Right atrium auricular region (tissue), 2 donors: Measurements from ENCODE around the gene F11R. TPM values are rescaled to one million over a fixed set of nuclear protein-coding genes. Genes with fewer than 3 reads are reported as not detected.
"Not testable (repeated sequence)": the region's sequence is repeated elsewhere in the genome, so short reads cannot be mapped to it uniquely, and the experiment has no call there.

Source experiments
- DNase-seq: peaks from one replicate; pipeline ENCODE4 v3.0.0-alpha.2; 2019; ENCODE audit warnings: low spot score
- H3K27ac ChIP-seq, 2 donors: fragments of 200-600 bp; sonication (generic); 1 replicate in 1 of 2; 2 replicates in 1 of 2; pipeline ENCODE4 v1.5.1; 2016 to 2019
- H3K27me3 ChIP-seq, 2 donors: fragments of 200-600 bp; sonication (generic); one replicate each; pipeline versions ENCODE4 v1.5.1 to v1.6.0; 2017 to 2019
- H3K36me3 ChIP-seq: fragments of 200-600 bp; sonication (generic); one replicate; pipeline ENCODE4 v1.5.1; 2016
- H3K4me1 ChIP-seq, 2 donors: fragments of 200-600 bp; sonication (generic); one replicate each; pipeline versions ENCODE4 v1.5.1 to v1.6.0; 2017 to 2019
- H3K4me3 ChIP-seq, 2 donors: fragments of 200-600 bp; sonication (generic); 1 replicate in 1 of 2; 2 replicates in 1 of 2; pipeline ENCODE4 v1.5.1; 2017 to 2019; ENCODE audit warnings: mild to moderate bottlenecking in 1 of 2, moderate library complexity in 1 of 2
- H3K9me3 ChIP-seq, 2 donors: fragments of 200-600 bp; sonication (generic); one replicate each; pipeline ENCODE4 v1.5.1; 2019
- CTCF ChIP-seq, 2 donors: fragments of 200-600 bp; sonication (generic); IDR thresholded peaks; one replicate each; pipeline ENCODE4 v1.5.1; 2019; ENCODE audit warnings: antibody characterized with exemption in 2 of 2
- total RNA-seq, 2 donors: library from RNA; depleted of rRNA; stranded (reverse); fragments of >200 nt; gene quantifications; one replicate each; pipeline ENCODE4 v1.1.0, GENCODE V29; 2016

The F11R gene
- total RNA-seq = 10 to 100 TPM; 11.2 to 26.2 TPM

DNA sequence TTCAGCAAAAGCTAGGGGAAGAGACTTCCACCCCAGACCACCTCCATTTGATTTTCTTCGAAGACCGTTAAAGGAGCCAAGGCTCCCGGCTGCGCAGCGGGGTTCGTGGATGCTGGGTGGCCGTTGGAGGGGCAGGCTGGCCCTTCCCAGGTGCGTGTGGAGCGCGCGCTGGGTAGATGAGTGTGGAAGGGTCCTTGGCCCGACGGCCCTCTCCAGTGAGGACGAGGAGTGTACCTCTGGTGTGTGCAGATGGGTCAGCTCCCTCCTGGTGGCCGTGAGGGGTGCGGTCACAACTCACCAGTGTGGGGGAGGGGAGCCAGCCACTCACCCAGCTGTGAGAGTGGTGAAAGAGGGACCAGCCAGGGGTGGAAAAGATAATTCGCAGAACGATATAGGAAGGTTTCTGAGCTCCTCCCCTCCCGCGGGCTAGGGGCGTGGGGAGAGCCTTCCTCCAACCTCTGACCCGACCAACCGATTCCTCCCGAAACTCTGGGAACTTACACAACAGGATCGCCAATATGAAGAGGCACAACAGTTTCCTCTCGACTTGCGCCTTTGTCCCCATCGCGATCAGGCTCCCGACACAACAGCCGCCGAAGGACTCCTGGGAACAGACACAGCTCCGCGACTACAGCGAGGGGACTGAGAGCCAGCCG is at the start of gene F11R:
Gene F11R, minus strand, starts transcription at position 644 of the 656 bp plus-strand sequence. Its CDS starts 79 bp downstream, at position 565.
- DNase-seq = no peak
- Histone ChIP-seq H3K27me3 (no peaks in the 10 kb centered on the region), H3K4me3 (peak within 1 kb of the TSS; percentile 52 to 68), H3K36me3 (no peaks in the 10 kb centered on the region), H3K4me1 (peaks cover 0 to 22% of the 10 kb centered on the region in 2 donors), H3K9me3 (no peaks in the 10 kb centered on the region), H3K27ac (peak within 1 kb of the TSS; percentile 58 to 82)
- TF ChIP-seq CTCF (IDR thresholded peaks at IDR 0.05) = peak in 1 of 2 donors; percentile 32

- peak; percentile 71 for DNase-seq
- no peaks in the 10 kb centered on the region for H3K9me3 ChIP-seq
- H3K27ac ChIP-seq = peak within 1 kb of the TSS; percentile 30 to 35
- no peaks in the 10 kb centered on the region for H3K36me3 ChIP-seq
- no peaks in the 10 kb centered on the region for H3K4me1 ChIP-seq
- H3K27me3 ChIP-seq = no peaks in the 10 kb centered on the region
- TF ChIP-seq CTCF (IDR thresholded peaks at IDR 0.05) = no peak
- peak within 1 kb of the TSS; percentile 10 to 37 for H3K4me3 ChIP-seq
Measured at GRCh38 chr1:161069731-161070270, 48.8 kb upstream of the F11R start, which contains the start of gene ARHGAP30. TSS of gene ARHGAP30 (minus strand) at chr1:161069891. CDS start at chr1:161069624, 267 bp downstream.

DNA sequence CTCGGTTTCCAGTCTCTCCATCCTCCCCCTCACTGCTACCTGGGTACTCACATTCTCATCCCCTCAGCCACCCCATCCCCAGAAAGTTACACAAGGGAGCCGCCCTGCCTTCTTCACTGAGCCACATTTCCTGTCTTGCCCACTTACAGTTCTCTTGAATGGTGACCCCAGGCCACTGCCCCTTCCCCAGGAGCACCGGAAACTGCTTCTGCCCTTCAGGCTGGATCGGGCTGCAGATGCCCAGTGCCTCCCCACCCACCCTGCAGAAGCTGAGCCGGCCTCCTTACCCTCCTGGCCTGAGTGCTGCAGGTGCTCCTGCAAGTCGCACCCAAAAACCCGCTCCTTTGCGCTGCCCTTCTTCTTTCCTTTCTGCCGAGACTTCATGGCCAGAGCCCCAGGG is 48.3 kb upstream of the F11R start:
- Histone ChIP-seq H3K27me3 (no peaks in the 10 kb centered on the region), H3K36me3 (no peaks in the 10 kb centered on the region), H3K27ac (peak overlapping the region; percentile 30 to 35), H3K4me1 (no peaks in the 10 kb centered on the region), H3K4me3 (peak overlapping the region; percentile 10 to 37), H3K9me3 (no peaks in the 10 kb centered on the region)
- TF ChIP-seq CTCF (IDR thresholded peaks at IDR 0.05) = no peak
- DNase-seq = no peak

GRCh38 chr1:161068306-161069234 is 47.6 kb upstream of the F11R start:
- Histone ChIP-seq H3K36me3 (no peaks in the 10 kb centered on the region), H3K4me3 (peak overlapping the region; percentile 10 to 37), H3K27me3 (no peaks in the 10 kb centered on the region), H3K4me1 (no peaks in the 10 kb centered on the region), H3K9me3 (no peaks in the 10 kb centered on the region), H3K27ac (peak overlapping the region; percentile 30 to 35)
- DNase-seq = peak; percentile 68
- TF ChIP-seq CTCF (IDR thresholded peaks at IDR 0.05) = no peak

GRCh38 chr1:161066694-161067093 is 45.7 kb upstream of the F11R start:
- Histone ChIP-seq H3K4me1 (no peaks in the 10 kb centered on the region), H3K4me3 (no peak overlapping the region), H3K27ac (no peak overlapping the region), H3K27me3 (no peaks in the 10 kb centered on the region), H3K36me3 (no peaks in the 10 kb centered on the region), H3K9me3 (no peaks in the 10 kb centered on the region)
- DNase-seq = no peak
- no peak for TF ChIP-seq CTCF (IDR thresholded peaks at IDR 0.05)

GRCh38 chr1:161065681-161066080 is 44.7 kb upstream of the F11R start:
- not testable (repeated sequence) for H3K36me3 ChIP-seq, DNase-seq, H3K9me3 ChIP-seq, H3K4me1 ChIP-seq, H3K27ac ChIP-seq, H3K4me3 ChIP-seq, H3K27me3 ChIP-seq

- H3K4me1 ChIP-seq, H3K27ac ChIP-seq, H3K4me3 ChIP-seq, H3K27me3 ChIP-seq, H3K36me3 ChIP-seq, DNase-seq, H3K9me3 ChIP-seq: not testable (repeated sequence)
Measured at GRCh38 chr1:161063936-161064335, 43.0 kb upstream of the F11R start.
